HG03060 (cell line): ENCODE data around the gene FRY.

Source experiments
- ATAC-seq: cut with Tn5 transposase; IDR thresholded peaks from one replicate; pipeline ENCODE4 v1.9.1; 2021; ENCODE audit warnings: low read depth, moderate number of reproducible peaks; ENCODE audit not compliant: unreplicated experiment

Gene FRY

GRCh38 chr13:32016119-32016518 is 15.5 kb upstream of the FRY start:
- ATAC-seq = no peak

DNA sequence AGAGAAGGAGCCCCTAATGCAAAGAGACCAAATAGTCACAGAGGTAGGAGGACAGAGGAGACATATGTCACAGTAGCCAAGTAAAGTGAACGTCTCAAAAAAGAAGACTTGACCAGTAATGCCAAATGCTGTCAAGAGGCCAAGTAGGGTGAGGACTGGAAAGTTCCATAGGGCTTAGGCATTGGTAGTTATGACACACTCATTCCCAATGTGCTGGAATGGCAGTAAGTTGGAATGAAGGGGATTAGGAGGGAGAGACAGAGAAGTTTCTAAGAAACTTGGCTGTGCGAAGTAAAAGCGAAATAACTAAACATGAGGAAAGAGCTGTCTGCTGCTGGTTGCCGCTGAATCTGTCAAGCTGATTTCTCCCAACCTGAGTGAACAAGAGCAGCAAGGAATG is 14.9 kb upstream of the FRY start:
- no peak for ATAC-seq

DNA sequence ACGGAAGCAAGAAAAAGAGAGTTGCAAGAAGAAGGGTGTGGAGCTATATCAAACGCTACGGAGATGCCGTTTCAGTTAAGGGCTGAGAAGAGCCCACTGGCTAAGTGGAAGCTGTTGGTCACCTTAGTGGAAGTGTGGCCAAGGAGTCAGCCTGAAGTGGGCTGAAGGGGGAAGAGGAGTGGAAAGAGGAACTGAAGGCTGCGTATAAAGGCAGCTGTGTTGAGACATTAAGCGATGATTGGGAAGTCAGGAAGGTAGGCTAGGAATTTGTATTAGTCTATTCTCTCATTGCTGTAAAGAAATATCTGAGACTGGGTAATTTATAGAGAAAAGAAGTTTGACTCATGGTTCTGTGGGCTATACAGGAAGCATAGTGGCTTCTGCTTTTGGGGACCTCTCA is 14.1 kb upstream of the FRY start:
- ATAC-seq = no peak

GRCh38 chr13:32019612-32020233 is 11.9 kb upstream of the FRY start:
- ATAC-seq = no peak

GRCh38 chr13:32021785-32022184 is 9.8 kb upstream of the FRY start:
- ATAC-seq = no peak

DNA sequence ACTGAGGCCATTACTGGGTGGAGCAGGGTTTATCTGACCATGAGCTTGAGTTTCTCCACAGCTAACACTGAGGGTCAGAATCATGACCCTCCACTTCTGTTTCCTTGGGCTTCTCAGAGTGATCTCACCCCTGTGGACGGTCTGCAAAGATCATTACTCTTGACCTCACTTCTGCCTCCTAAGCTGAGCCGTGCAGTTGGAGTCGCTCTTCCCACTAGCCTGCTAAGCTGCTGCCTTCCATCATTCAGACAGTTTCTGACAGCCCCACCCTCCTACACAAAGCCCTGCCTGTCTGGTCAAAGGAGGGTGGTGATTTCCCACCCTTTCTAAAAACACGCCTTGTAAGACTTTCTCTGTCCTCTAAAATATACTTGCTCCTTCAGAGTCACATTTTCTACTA is 9.3 kb upstream of the FRY start:
- ATAC-seq = no peak

- ATAC-seq = no peak
Observed at GRCh38 chr13:32023096-32023495, 8.5 kb upstream of the FRY start.

- ATAC-seq = no peak
Observed at GRCh38 chr13:32023698-32024097, 7.9 kb upstream of the FRY start.

DNA sequence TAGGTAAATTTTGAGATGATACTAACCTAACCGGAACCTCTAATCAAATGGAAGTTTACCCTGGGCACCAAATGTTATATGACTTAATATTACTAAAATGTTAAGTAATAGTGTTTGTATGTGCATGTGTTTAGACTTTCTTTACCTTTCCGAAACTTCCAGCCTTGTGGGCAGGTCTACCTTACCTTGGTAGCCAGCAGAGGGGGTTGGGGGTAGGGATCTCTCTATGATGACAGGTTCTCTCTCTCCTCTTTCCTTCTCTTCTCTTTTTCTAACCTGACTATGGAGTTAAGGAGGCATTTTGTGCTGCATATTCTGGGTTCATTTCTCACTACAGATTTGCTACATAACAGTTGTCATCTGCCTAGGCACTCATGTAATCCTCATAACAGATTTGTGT is 6.8 kb upstream of the FRY start:
- no peak for ATAC-seq

- no peak for ATAC-seq
Observed at GRCh38 chr13:32025730-32026129, 5.8 kb upstream of the FRY start.

DNA sequence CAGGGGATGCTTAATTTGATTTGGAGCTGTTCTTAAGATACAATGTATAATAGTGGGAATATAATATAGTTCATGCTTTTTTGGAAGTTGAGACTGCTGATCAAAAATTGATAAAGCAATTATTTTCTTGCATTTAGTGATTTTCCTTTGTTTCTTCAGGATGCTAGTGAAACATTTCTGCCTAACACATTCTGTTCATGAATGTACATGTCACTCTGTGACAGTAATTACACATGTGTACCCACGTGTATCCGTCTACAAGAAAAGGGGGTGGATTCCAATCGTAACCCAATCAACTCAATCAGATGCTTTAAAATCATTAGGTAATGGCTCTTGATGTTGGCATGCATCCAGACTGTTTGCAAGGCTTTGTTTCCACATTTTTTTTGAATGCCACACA is 5.0 kb upstream of the FRY start:
- no peak for ATAC-seq

DNA sequence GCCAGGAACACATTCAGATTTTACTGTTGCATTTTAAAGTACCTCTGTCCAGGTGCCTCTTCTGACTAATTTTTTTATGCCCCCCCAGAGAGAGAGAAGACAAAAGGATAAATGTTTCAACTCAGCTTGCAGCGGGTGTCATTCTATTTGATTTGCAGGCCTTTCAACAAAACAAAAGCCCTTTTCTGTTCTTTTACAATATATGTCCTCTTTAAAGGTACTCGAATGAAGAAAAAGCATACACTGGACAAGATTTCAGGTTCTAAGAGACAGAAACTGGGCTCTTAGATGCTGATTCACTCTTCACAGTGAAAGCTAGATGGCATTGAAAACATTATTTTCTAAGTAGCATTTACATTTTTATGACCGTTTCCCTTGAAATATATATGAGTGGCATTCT is 2.9 kb upstream of the FRY start:
- no peak for ATAC-seq

- no peak for ATAC-seq
Observed at GRCh38 chr13:32029684-32030083, 1.9 kb upstream of the FRY start.

- ATAC-seq = no peak
Observed at GRCh38 chr13:32031815-32032370, 319 bp downstream of the FRY start.

DNA sequence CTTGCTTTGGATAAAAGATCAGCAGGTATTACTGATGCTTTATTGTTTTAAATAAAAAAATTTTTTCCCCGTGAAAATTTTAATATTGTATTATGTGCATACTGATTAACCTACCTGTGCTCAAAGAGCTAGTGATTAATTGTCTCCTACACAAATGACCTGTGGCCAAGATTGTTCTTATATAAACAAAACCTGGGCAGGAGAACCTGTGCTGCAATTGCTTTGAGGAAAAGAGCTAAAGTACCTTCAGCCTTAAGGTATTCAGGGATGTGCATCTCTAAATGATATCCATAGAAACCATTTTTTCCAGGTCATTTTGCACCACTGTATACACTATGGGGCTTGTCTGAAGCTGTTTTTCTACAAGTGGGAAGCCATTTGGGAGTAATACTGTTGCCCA is 1.2 kb downstream of the FRY start:
- no peak for ATAC-seq

- ATAC-seq = no peak
Observed at GRCh38 chr13:32033744-32034143, 2.2 kb downstream of the FRY start.

DNA sequence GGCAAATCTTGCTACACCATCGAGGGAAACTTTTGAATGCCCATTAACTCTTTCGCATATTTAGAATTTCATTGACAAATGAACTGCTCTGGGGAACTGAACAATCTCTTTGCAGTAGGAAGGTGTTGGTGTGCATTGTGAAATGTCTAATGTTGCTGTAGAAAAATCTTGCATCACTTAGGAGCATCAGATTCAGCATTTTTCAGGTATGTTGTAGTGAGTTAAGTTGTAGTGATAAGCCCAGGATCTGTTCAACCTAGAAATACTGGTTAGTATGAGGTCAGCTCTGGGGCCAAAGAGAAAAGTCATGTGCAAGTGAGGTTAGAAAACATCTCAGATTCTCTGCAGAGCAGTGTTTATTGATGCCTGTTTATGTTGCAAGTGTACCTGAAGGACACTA is 4.1 kb downstream of the FRY start:
- no peak for ATAC-seq

DNA sequence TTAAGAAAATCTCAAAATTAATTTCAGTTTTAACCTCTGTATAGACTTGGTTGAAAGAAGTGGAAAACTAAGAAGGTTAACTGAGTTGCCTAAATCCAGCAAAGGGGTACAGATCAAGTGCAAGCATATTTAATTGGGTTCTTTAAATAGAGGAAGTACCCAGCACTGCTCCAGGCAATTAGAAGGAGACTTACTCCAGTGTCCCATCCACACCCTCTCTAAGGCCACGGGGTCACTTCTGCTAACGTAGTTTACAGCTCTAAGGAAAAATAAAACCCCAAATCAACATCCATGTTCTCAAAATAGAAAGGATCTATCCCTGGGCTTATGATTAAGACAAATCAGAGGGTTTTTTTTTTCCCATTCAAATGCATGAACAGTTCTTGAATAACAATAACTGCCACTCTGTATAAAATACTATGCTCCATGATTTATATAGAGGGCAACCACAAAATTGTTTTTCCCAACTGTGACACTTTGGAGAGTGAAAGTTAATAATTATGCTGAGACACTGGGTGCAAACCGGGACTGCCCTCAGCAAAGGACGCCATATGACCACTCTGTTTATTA is 4.6 kb downstream of the FRY start:
- ATAC-seq = no peak

GRCh38 chr13:32036757-32037156 is 5.2 kb downstream of the FRY start:
- no peak for ATAC-seq

DNA sequence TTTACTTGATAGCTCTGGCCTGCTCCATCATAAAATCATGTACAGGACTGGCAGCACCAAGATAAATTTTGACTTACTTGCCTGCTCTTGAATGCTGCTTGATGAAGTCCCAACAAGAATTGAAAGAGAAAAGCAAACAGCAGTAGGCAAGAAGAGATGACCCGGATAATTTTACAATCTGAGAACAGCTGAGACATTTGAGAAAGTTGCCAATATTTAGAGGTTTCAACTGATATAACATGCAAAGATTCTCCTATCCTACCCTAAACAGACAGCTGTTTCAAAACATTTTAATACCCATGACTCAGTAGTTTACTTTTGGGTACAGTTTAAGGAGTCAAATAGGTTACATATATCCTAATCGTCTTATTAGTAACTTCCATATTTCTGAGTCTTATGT is 5.9 kb downstream of the FRY start:
- no peak for ATAC-seq

DNA sequence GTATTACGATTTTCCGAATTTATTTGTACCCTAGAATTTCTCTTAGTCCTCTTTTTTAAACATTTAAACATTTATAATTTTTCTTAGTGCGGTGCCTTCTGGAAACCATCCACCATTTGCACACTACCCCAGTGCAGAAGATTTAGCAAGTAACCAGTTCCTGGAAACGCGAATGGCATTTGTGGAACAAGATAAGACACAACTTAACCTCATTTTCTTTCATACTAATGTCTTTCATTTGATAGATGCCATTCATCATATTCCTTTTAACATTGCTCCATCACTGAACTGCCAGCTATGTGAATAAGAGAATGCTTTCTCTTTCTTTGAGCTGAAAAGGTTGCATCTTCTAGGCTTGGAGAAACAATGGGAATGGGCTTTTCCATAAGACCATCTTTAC is 6.8 kb downstream of the FRY start:
- ATAC-seq = no peak

- ATAC-seq = no peak
Observed at GRCh38 chr13:32039056-32039455, 7.5 kb downstream of the FRY start.

- ATAC-seq = no peak
Observed at GRCh38 chr13:32039528-32039927, 8.0 kb downstream of the FRY start.
